ENCODE data around the gene ADH4. TPM values are rescaled to one million over a fixed set of nuclear protein-coding genes. Genes with fewer than 3 reads are reported as not detected.

Gene ADH4
- total and polyA plus RNA-seq, 2 experiments from 2014 or later, result not detected

GRCh38 chr4:99179626-99180025, 35.5 kb upstream of the ADH4 start:
- Histone ChIP-seq H3K36me3 (ENCODE audit: insufficient read depth) (no peaks in the 10 kb centered on the region), H2AFZ (no peak overlapping the region), H3K4me2 (no peak overlapping the region), H3K27me3 (ENCODE audit: insufficient read depth) (no peaks in the 10 kb centered on the region), H3K27ac (ENCODE audit: low read depth) (no peak overlapping the region), H3K9me2 (ENCODE audit: insufficient read depth) (no peaks in the 10 kb centered on the region), H3K4me1 (ENCODE audit: insufficient read depth) (no peaks in the 10 kb centered on the region), H3K79me2 (replicated peaks; ENCODE audit: insufficient read depth) (no peaks in the 10 kb centered on the region), H3F3A (replicated peaks; ENCODE audit: low read depth) (no peaks in the 10 kb centered on the region), H4K20me1 (replicated peaks; ENCODE audit: insufficient read depth) (no peaks in the 10 kb centered on the region), H3K4me3 (no peak overlapping the region)
- peaks cover 22% of the 10 kb centered on the region; the same call in 2 of the 3 replicates for H3K9me3 Mint-ChIP-seq
- ATAC-seq (no peak), DNase-seq (ENCODE audit: low spot score) (no peak)
- H3K4me1 Mint-ChIP-seq, result no peaks in the 10 kb centered on the region
- peaks cover 2% of the 10 kb centered on the region for H3K27me3 Mint-ChIP-seq (ENCODE audit: insufficient read depth, low read depth, poor library complexity)
- TF ChIP-seq, protein P1, sequence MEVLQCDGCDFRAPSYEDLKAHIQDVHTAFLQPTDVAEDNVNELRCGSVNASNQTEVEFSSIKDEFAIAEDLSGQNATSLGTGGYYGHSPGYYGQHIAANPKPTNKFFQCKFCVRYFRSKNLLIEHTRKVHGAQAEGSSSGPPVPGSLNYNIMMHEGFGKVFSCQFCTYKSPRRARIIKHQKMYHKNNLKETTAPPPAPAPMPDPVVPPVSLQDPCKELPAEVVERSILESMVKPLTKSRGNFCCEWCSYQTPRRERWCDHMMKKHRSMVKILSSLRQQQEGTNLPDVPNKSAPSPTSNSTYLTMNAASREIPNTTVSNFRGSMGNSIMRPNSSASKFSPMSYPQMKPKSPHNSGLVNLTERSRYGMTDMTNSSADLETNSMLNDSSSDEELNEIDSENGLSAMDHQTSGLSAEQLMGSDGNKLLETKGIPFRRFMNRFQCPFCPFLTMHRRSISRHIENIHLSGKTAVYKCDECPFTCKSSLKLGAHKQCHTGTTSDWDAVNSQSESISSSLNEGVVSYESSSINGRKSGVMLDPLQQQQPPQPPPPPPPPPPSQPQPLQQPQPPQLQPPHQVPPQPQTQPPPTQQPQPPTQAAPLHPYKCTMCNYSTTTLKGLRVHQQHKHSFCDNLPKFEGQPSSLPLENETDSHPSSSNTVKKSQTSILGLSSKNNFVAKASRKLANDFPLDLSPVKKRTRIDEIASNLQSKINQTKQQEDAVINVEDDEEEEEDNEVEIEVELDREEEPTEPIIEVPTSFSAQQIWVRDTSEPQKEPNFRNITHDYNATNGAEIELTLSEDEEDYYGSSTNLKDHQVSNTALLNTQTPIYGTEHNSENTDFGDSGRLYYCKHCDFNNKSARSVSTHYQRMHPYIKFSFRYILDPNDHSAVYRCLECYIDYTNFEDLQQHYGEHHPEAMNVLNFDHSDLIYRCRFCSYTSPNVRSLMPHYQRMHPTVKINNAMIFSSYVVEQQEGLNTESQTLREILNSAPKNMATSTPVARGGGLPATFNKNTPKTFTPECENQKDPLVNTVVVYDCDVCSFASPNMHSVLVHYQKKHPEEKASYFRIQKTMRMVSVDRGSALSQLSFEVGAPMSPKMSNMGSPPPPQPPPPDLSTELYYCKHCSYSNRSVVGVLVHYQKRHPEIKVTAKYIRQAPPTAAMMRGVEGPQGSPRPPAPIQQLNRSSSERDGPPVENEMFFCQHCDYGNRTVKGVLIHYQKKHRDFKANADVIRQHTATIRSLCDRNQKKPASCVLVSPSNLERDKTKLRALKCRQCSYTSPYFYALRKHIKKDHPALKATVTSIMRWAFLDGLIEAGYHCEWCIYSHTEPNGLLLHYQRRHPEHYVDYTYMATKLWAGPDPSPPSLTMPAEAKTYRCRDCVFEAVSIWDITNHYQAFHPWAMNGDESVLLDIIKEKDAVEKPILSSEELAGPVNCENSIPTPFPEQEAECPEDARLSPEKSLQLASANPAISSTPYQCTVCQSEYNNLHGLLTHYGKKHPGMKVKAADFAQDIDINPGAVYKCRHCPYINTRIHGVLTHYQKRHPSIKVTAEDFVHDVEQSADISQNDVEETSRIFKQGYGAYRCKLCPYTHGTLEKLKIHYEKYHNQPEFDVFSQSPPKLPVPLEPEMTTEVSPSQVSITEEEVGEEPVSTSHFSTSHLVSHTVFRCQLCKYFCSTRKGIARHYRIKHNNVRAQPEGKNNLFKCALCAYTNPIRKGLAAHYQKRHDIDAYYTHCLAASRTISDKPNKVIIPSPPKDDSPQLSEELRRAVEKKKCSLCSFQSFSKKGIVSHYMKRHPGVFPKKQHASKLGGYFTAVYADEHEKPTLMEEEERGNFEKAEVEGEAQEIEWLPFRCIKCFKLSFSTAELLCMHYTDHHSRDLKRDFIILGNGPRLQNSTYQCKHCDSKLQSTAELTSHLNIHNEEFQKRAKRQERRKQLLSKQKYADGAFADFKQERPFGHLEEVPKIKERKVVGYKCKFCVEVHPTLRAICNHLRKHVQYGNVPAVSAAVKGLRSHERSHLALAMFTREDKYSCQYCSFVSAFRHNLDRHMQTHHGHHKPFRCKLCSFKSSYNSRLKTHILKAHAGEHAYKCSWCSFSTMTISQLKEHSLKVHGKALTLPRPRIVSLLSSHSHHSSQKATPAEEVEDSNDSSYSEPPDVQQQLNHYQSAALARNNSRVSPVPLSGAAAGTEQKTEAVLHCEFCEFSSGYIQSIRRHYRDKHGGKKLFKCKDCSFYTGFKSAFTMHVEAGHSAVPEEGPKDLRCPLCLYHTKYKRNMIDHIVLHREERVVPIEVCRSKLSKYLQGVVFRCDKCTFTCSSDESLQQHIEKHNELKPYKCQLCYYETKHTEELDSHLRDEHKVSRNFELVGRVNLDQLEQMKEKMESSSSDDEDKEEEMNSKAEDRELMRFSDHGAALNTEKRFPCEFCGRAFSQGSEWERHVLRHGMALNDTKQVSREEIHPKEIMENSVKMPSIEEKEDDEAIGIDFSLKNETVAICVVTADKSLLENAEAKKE (CRISPR knock-in tag; IDR thresholded peaks at IDR 0.05), result no peak
- TF ChIP-seq REST (IDR thresholded peaks at IDR 0.05; ENCODE audit: unreplicated experiment) (no peak), JUNB (IDR thresholded peaks at IDR 0.05; ENCODE audit: unreplicated experiment) (no peak), ZNF114 (CRISPR knock-in tag; IDR thresholded peaks at IDR 0.05) (no peak), ZNF331 (CRISPR knock-in tag; IDR thresholded peaks at IDR 0.05; ENCODE audit: low read depth) (no peak), POLR2AphosphoS5 (IDR thresholded peaks at IDR 0.05; ENCODE audit: low read depth) (no peak), EZH2phosphoT487 (IDR thresholded peaks at IDR 0.05; ENCODE audit: unreplicated experiment) (no peak), EZH2 (IDR thresholded peaks at IDR 0.05; ENCODE audit: low read depth, unreplicated experiment) (no peak), CREB1 (CRISPR knock-in tag; IDR thresholded peaks at IDR 0.05; ENCODE audit: low read depth) (no peak), STAT1 (IDR thresholded peaks at IDR 0.05; ENCODE audit: unreplicated experiment) (no peak), ETS1 (IDR thresholded peaks at IDR 0.05) (no peak), NANOG (IDR thresholded peaks at IDR 0.05; ENCODE audit: borderline replicate concordance) (no peak)
- TF ChIP-seq, protein P2, sequence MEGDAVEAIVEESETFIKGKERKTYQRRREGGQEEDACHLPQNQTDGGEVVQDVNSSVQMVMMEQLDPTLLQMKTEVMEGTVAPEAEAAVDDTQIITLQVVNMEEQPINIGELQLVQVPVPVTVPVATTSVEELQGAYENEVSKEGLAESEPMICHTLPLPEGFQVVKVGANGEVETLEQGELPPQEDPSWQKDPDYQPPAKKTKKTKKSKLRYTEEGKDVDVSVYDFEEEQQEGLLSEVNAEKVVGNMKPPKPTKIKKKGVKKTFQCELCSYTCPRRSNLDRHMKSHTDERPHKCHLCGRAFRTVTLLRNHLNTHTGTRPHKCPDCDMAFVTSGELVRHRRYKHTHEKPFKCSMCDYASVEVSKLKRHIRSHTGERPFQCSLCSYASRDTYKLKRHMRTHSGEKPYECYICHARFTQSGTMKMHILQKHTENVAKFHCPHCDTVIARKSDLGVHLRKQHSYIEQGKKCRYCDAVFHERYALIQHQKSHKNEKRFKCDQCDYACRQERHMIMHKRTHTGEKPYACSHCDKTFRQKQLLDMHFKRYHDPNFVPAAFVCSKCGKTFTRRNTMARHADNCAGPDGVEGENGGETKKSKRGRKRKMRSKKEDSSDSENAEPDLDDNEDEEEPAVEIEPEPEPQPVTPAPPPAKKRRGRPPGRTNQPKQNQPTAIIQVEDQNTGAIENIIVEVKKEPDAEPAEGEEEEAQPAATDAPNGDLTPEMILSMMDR (conservative IDR thresholded peaks at IDR 0.05; ENCODE audit: low read depth in 2 of 2), result no peak
- peaks cover 13% of the 10 kb centered on the region; the same call in 2 of the 3 replicates for H3K36me3 Mint-ChIP-seq (ENCODE audit: low read depth)
- no peak overlapping the region for H3K4me3 Mint-ChIP-seq
- no peak overlapping the region for H3K27ac Mint-ChIP-seq

All from GM23338 (cell line).